SK-N-SH (cell line): ENCODE measurements around the gene CPT1C.
"Not testable (repeated sequence)": the region's sequence is repeated elsewhere in the genome, so short reads cannot be mapped to it uniquely, and the experiment has no call there.

Experiments used
- CHD2 ChIP-seq: fragments of 150-350 bp; IDR thresholded peaks from 2 replicates; pipeline ENCODE4 v1.6.1; 2018; ENCODE audit warnings: low read length; ENCODE audit not compliant: partially characterized antibody
- CTCF ChIP-seq: fragments of 200-600 bp; sonication (generic); IDR thresholded peaks from 2 replicates; pipeline ENCODE4 v1.6.1; 2017; ENCODE audit warnings: antibody characterized with exemption, mild to moderate bottlenecking, moderate library complexity
- GABPA ChIP-seq: IDR thresholded peaks from 2 replicates; pipeline ENCODE4 v1.4.0; 2012; ENCODE audit warnings: low read depth, mild to moderate bottlenecking
- GATA2 ChIP-seq: sonication (generic); formaldehyde crosslinking; IDR thresholded peaks from 2 replicates; pipeline ENCODE4 v1.5.0; 2020; ENCODE audit warnings: mild to moderate bottlenecking, missing genetic modification reagents
- NRF1 ChIP-seq: IDR thresholded peaks from 2 replicates; pipeline ENCODE4 v1.6.1; 2012; ENCODE audit warnings: low read depth, mild to moderate bottlenecking, low read length
- POLR2AphosphoS5 ChIP-seq: IDR thresholded peaks from 2 replicates; pipeline ENCODE4 v1.6.1; 2012; ENCODE audit warnings: low read depth, low read length
- RAD21 ChIP-seq: IDR thresholded peaks from 2 replicates; pipeline ENCODE4 v1.6.1; 2012; ENCODE audit warnings: mild to moderate bottlenecking, low read length
- REST ChIP-seq: IDR thresholded peaks from 2 replicates; pipeline ENCODE4 v1.6.1; 2012; ENCODE audit warnings: mild to moderate bottlenecking, low read depth, low read length, moderate library complexity
- SIN3A ChIP-seq: IDR thresholded peaks from 2 replicates; pipeline ENCODE4 v1.6.1; 2012; ENCODE audit warnings: low read depth, mild to moderate bottlenecking, low read length, moderate library complexity, borderline replicate concordance
- TAF1 ChIP-seq: IDR thresholded peaks from 2 replicates; pipeline ENCODE4 v1.6.1; 2012; ENCODE audit warnings: low read depth, mild to moderate bottlenecking, low read length, moderate library complexity, borderline replicate concordance
- USF1 ChIP-seq: IDR thresholded peaks from 2 replicates; pipeline ENCODE4 v1.4.0; 2012; ENCODE audit warnings: low read depth, borderline replicate concordance
- YY1 ChIP-seq: IDR thresholded peaks from 2 replicates; pipeline ENCODE4 v1.4.0; 2012; ENCODE audit warnings: low read depth, mild to moderate bottlenecking
- TF ChIP-seq, protein P1 (sequence below): IDR thresholded peaks from 2 replicates; pipeline ENCODE4 v1.4.0; 2012; ENCODE audit warnings: low read depth

DNA sequence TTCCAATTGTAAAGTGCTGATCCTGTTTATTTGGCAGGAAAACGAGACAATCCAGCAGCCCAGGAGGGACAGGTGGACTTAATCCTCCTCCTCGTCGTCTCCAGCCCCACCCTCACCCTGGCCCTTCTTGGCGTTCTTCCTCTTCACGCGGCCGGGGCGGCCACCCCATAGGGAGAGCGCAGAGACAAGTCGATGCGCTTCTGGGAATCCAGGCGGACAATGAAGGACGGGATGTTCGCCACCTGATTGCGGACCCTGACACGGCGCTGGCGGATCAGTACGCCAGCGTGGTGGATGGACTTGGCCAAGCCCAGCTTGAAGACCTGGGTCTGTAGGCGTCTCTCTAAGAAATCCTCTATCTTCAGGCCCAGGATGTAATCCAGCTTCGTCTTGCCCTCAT, 28.5 kb downstream of the CPT1C start:
- TF ChIP-seq POLR2AphosphoS5; CTCF; GATA2 (CRISPR knock-in tag); SIN3A; GABPA; CHD2; RAD21; TAF1; YY1; NRF1; USF1; REST: not testable (repeated sequence)
- TF ChIP-seq, protein P1, sequence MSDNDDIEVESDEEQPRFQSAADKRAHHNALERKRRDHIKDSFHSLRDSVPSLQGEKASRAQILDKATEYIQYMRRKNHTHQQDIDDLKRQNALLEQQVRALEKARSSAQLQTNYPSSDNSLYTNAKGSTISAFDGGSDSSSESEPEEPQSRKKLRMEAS: not testable (repeated sequence)
